Lung (tissue), 12 donors: Measurements from ENCODE around the gene CHPF2. TPM values are rescaled to one million over a fixed set of nuclear protein-coding genes. Genes with fewer than 3 reads are reported as not detected.
A peak's percentile ranks its signal among the peaks of the same experiment; 100 is the strongest.

ENCODE experiments used
- ATAC-seq: fragments of 200-7000 bp; cut with Tn5 transposase; one replicate; pipeline ENCODE4 v1.9.1; 2020; ENCODE audit warnings: moderate number of reproducible peaks; ENCODE audit not compliant: insufficient read depth, low FRiP score
- DNase-seq, 3 donors: peaks; one replicate each; pipeline ENCODE4 v3.0.0-alpha.2; 2013 to 2017
- H3K27ac ChIP-seq, 2 donors: one replicate each; pipeline ENCODE4 v1.5.1; 2013; ENCODE audit warnings: mild to moderate bottlenecking in 2 of 2, moderate library complexity in 2 of 2, control low read depth in 1 of 2, inconsistent platforms in 1 of 2, low read depth in 1 of 2, low read length in 1 of 2
- H3K27me3 ChIP-seq, 3 donors: one replicate each; pipeline ENCODE4 v1.5.1; 2013; ENCODE audit warnings: low read length in 2 of 3; ENCODE audit not compliant: control insufficient read depth in 3 of 3, insufficient read depth in 3 of 3
- H3K36me3 ChIP-seq, 4 donors: one replicate each; pipeline ENCODE4 v1.5.1; 2013; ENCODE audit warnings: low read length in 4 of 4, mild to moderate bottlenecking in 1 of 4, moderate library complexity in 1 of 4; ENCODE audit not compliant: control insufficient read depth in 4 of 4, insufficient read depth in 4 of 4
- H3K4me1 ChIP-seq, 5 donors: one replicate each; pipeline ENCODE4 v1.5.1; 2013; ENCODE audit warnings: low read length in 5 of 5, mild to moderate bottlenecking in 2 of 5, moderate library complexity in 1 of 5; ENCODE audit not compliant: control insufficient read depth in 5 of 5, insufficient read depth in 5 of 5
- H3K4me3 ChIP-seq: one replicate; pipeline ENCODE4 v1.5.1; 2013; ENCODE audit warnings: mild to moderate bottlenecking, control low read depth, moderate library complexity
- H3K9ac ChIP-seq, 2 donors: one replicate each; pipeline ENCODE4 v1.5.1; 2013; ENCODE audit warnings: low read length in 2 of 2, control low read depth in 1 of 2; ENCODE audit not compliant: insufficient read depth in 1 of 2
- H3K9me3 ChIP-seq, 4 donors: one replicate each; pipeline ENCODE4 v1.5.1; 2013; ENCODE audit warnings: low read length in 3 of 4, mild to moderate bottlenecking in 1 of 4, moderate library complexity in 1 of 4; ENCODE audit not compliant: control insufficient read depth in 4 of 4, insufficient read depth in 3 of 4
- CTCF ChIP-seq: IDR thresholded peaks from 2 replicates; pipeline ENCODE4 v1.5.1; 2012; ENCODE audit warnings: mild to moderate bottlenecking; ENCODE audit errors: control extremely low read depth, extremely low read depth
- WGBS, 2 donors: extraction: QIAGEN DNeasy Blood & Tissue Kit; methylation state at CpG; one replicate each; pipeline ENCODE4 v1.1.7; 2013; 5-methylcytosine and 5-hydroxymethylcytosine counted together
- polyA plus RNA-seq, 2 donors: library from polyadenylated mRNA; stranded (reverse); fragments of 200-250 nt; gene quantifications; one replicate each; pipeline ENCODE4 v1.2.1, GENCODE V29; 2013
- total RNA-seq, 2 donors: library from RNA; depleted of rRNA in 1 of 2; stranded (reverse); fragments of >200 nt in 1 of 2; gene quantifications; one replicate each; pipeline ENCODE4 v1.2.1, GENCODE V29; 2014 to 2021
- donor health status: control.
- donor health status: control.
- donor health status: Bipolar disorder and iron deficiency.
- donor health status: healthy.
- donor health status: DM: yes; HTN: yes; CAD: no.

Gene CHPF2
- total and polyA plus RNA-seq, 4 donors = 23.3 to 54.0 (median 35.0) TPM

GRCh38 chr7:151246102-151246850 lies 14.0 kb downstream of the CHPF2 start:
- Histone ChIP-seq H3K9me3 (no peaks in the 10 kb centered on the region), H3K9ac (no peak overlapping the region), H3K4me3 (no peak overlapping the region), H3K36me3 (peaks cover 0 to 18% (median 4%) of the 10 kb centered on the region in 4 donors), H3K4me1 (peaks cover 0 to 61% (median 12%) of the 10 kb centered on the region in 5 donors), H3K27me3 (peaks cover 0 to 2% (median 0%) of the 10 kb centered on the region in 3 donors), H3K27ac (peak overlapping the region in 1 of 2 donors; percentile 97)
- no peak for ATAC-seq
- 59 to 69% methylated on average over 13 of the region's 13 CpGs for WGBS, 2 donors
- no peak for TF ChIP-seq CTCF
- no peak for DNase-seq

- Histone ChIP-seq H3K4me3 (no peak overlapping the region), H3K9ac (no peak overlapping the region), H3K36me3 (peaks cover 0 to 11% (median under 1%) of the 10 kb centered on the region in 4 donors), H3K27me3 (peaks cover 0 to 2% (median 0%) of the 10 kb centered on the region in 3 donors), H3K4me1 (peaks cover 0 to 63% (median 12%) of the 10 kb centered on the region in 5 donors), H3K9me3 (no peaks in the 10 kb centered on the region), H3K27ac (peak overlapping the region in 1 of 2 donors; percentile 97)
- WGBS, 2 donors = 61 to 62% methylated on average over 4 of the region's 4 CpGs
- DNase-seq (peak in 1 of 3 donors; percentile 17), ATAC-seq (no peak)
- no peak for TF ChIP-seq CTCF
Measured at GRCh38 chr7:151246851-151247580, 14.7 kb downstream of the CHPF2 start.

- WGBS, 2 donors = 9 to 17% methylated on average over 18 to 29 of the region's 29 CpGs
- peak; percentile 39 to 46 (median 45) for DNase-seq
- H3K4me1 ChIP-seq = peaks cover 0 to 70% (median 13%) of the 10 kb centered on the region in 5 donors
Measured at GRCh38 chr7:151247611-151248345, 15.5 kb downstream of the CHPF2 start.

More at GRCh38 chr7:151247611-151248345, 15.5 kb downstream of the CHPF2 start:
- Histone ChIP-seq H3K27ac (peak overlapping the region; percentile 79 to 97), H3K9me3 (no peaks in the 10 kb centered on the region), H3K9ac (peak overlapping the region in 1 of 2 donors; percentile 71), H3K4me3 (peak overlapping the region; percentile 54), H3K27me3 (peaks cover 0 to 2% (median 0%) of the 10 kb centered on the region in 3 donors), H3K36me3 (peaks cover 0 to 3% (median 0%) of the 10 kb centered on the region in 4 donors)
- ATAC-seq = no peak
- TF ChIP-seq CTCF = no peak
